Measurements from ENCODE around the gene GDF7.

GDF7 gene

DNA sequence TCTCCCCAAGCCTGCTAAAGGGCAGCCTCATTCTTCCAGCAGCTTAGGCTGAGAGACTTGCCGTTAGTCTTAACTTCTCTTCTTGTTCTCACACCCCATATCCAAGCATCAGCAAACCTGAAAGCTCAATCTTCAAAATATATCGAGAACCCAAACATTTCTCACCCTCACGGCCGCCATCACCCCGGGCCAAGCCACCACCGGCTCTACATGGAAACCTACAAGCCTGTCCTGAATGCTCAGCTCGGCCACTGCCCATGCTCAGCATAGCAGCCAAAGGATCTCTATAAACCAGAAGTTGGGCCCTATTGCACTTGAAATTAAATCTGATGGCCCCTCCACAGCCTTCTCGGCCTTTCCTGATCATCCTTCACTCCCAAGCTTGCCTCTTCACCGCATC lies 18.1 kb upstream of the GDF7 start:
- no peak overlapping the region for H2AFZ ChIP-seq (ENCODE audit: low read depth, low read length)
- H2BK120ac ChIP-seq (ENCODE audit: low read depth, low read length): no peak overlapping the region
- H4K8ac ChIP-seq (ENCODE audit: low read length): no peak overlapping the region
- H3K4me3 ChIP-seq (ENCODE audit: insufficient read depth in 1 of 2, low read depth in 1 of 2, low read length in 2 of 2): no peak overlapping the region
- H3K27me3 ChIP-seq (ENCODE audit: control insufficient read depth in 1 of 2, insufficient read depth in 1 of 2, low read length in 2 of 2): no peaks in the 10 kb centered on the region
- no peak overlapping the region for H3K14ac ChIP-seq (ENCODE audit: low read length in 2 of 2)
- no peak overlapping the region for H2AK5ac ChIP-seq (ENCODE audit: low read length, severe bottlenecking)
- no peak overlapping the region for H2BK5ac ChIP-seq (ENCODE audit: low read depth, low read length, poor library complexity, severe bottlenecking)
- DNase-seq: no peak
- H3K9me3 ChIP-seq (ENCODE audit: control insufficient read depth, low read length): no peaks in the 10 kb centered on the region
- no peak overlapping the region for H3K23ac ChIP-seq (ENCODE audit: low read length in 2 of 2)
- H3K27ac ChIP-seq (ENCODE audit: low read length, poor library complexity, severe bottlenecking): no peak overlapping the region
- peaks cover 31 to 38% of the 10 kb centered on the region in 2 experiments for H3K36me3 ChIP-seq (ENCODE audit: control insufficient read depth in 1 of 2, insufficient read depth in 2 of 2, low read depth in 1 of 2, low read length in 2 of 2)
- no peak overlapping the region for H4K91ac ChIP-seq (ENCODE audit: low read length)
- 97% methylated on average over 9 of the region's 9 CpGs for WGBS
- H3K79me1 ChIP-seq (replicated peaks; ENCODE audit: low read length, poor library complexity, severe bottlenecking): peaks cover 51% of the 10 kb centered on the region
- H3K4ac ChIP-seq (ENCODE audit: low read depth in 1 of 2, low read length in 2 of 2): no peak overlapping the region
- H3K4me1 ChIP-seq (ENCODE audit: control insufficient read depth, insufficient read depth, low read depth, low read length): peaks cover 32% of the 10 kb centered on the region
- H2BK12ac ChIP-seq (ENCODE audit: low read length in 2 of 2): no peak overlapping the region
- peak overlapping the region in 1 of 2 experiments; percentile 18 for H3K18ac ChIP-seq (ENCODE audit: low read depth in 1 of 2, low read length in 2 of 2)
- no peak overlapping the region for H2BK15ac ChIP-seq (ENCODE audit: low read depth, poor library complexity, severe bottlenecking)
- H3K9ac ChIP-seq (ENCODE audit: low read length): no peak overlapping the region
- no peak overlapping the region for H3K4me2 ChIP-seq (ENCODE audit: low read length, poor library complexity, severe bottlenecking)

DNA sequence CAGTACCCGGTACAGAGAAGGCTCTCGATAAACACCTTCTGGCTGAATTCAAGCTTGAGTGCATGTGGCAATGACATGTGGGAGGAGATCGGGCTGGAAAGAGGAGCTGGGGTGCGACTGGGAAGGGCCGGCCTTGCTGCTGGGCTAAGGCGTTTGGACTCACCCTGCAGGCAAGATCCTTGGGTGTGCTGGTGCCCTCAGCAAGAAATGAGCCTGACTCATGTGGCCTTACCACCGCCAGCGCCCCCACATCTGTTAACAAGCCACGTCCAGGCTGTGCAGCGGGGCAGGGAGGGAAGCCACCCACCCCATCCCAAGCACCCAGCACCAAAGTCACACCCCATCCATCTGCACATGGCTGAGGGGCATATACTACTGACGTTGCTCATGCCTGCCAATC lies 17.4 kb upstream of the GDF7 start:
- Histone ChIP-seq H3K4me1 (ENCODE audit: control insufficient read depth, insufficient read depth, low read depth, low read length) (peaks cover 32% of the 10 kb centered on the region), H3K9me3 (ENCODE audit: control insufficient read depth, low read length) (no peaks in the 10 kb centered on the region), H3K27ac (ENCODE audit: low read length, poor library complexity, severe bottlenecking) (no peak overlapping the region), H2BK120ac (ENCODE audit: low read depth, low read length) (no peak overlapping the region), H2BK12ac (ENCODE audit: low read length in 2 of 2) (peak overlapping the region in 1 of 2 experiments; percentile 37), H3K18ac (ENCODE audit: low read depth in 1 of 2, low read length in 2 of 2) (no peak overlapping the region), H2AFZ (ENCODE audit: low read depth, low read length) (no peak overlapping the region), H3K79me1 (replicated peaks; ENCODE audit: low read length, poor library complexity, severe bottlenecking) (peaks cover 50% of the 10 kb centered on the region), H3K27me3 (ENCODE audit: control insufficient read depth in 1 of 2, insufficient read depth in 1 of 2, low read length in 2 of 2) (peaks cover 0 to 5% of the 10 kb centered on the region in 2 experiments), H4K8ac (ENCODE audit: low read length) (peak overlapping the region; percentile 21), H3K9ac (ENCODE audit: low read length) (peak overlapping the region; percentile 99), H3K4me3 (ENCODE audit: insufficient read depth in 1 of 2, low read depth in 1 of 2, low read length in 2 of 2) (peak overlapping the region in 1 of 2 experiments; percentile 98), H3K14ac (ENCODE audit: low read length in 2 of 2) (peak overlapping the region in 1 of 2 experiments; percentile 80), H4K91ac (ENCODE audit: low read length) (no peak overlapping the region), H3K4me2 (ENCODE audit: low read length, poor library complexity, severe bottlenecking) (no peak overlapping the region), H2BK5ac (ENCODE audit: low read depth, low read length, poor library complexity, severe bottlenecking) (no peak overlapping the region), H3K23ac (ENCODE audit: low read length in 2 of 2) (peak overlapping the region in 1 of 2 experiments; percentile 46), H3K36me3 (ENCODE audit: control insufficient read depth in 1 of 2, insufficient read depth in 2 of 2, low read depth in 1 of 2, low read length in 2 of 2) (peaks cover 24 to 36% of the 10 kb centered on the region in 2 experiments), H2BK15ac (ENCODE audit: low read depth, poor library complexity, severe bottlenecking) (no peak overlapping the region), H3K4ac (ENCODE audit: low read depth in 1 of 2, low read length in 2 of 2) (no peak overlapping the region), H2AK5ac (ENCODE audit: low read length, severe bottlenecking) (no peak overlapping the region)
- WGBS: 94% methylated on average over 11 of the region's 11 CpGs
- DNase-seq: no peak

GRCh38 chr2:20649976-20650375 lies 17.0 kb upstream of the GDF7 start:
- H2AFZ ChIP-seq (ENCODE audit: low read depth, low read length): no peak overlapping the region
- H2BK120ac ChIP-seq (ENCODE audit: low read depth, low read length): no peak overlapping the region
- no peak for DNase-seq
- H3K4ac ChIP-seq (ENCODE audit: low read depth in 1 of 2, low read length in 2 of 2): peak overlapping the region in 1 of 2 experiments; percentile 98
- H3K4me2 ChIP-seq (ENCODE audit: low read length, poor library complexity, severe bottlenecking): peak overlapping the region; percentile 87
- H2BK5ac ChIP-seq (ENCODE audit: low read depth, low read length, poor library complexity, severe bottlenecking): no peak overlapping the region
- H3K9me3 ChIP-seq (ENCODE audit: control insufficient read depth, low read length): no peaks in the 10 kb centered on the region
- H3K4me1 ChIP-seq (ENCODE audit: control insufficient read depth, insufficient read depth, low read depth, low read length): peaks cover 32% of the 10 kb centered on the region
- peak overlapping the region; percentile 99 for H3K9ac ChIP-seq (ENCODE audit: low read length)
- H4K8ac ChIP-seq (ENCODE audit: low read length): peak overlapping the region; percentile 21
- 94% methylated on average over 7 of the region's 7 CpGs for WGBS
- H3K14ac ChIP-seq (ENCODE audit: low read length in 2 of 2): peak overlapping the region in 1 of 2 experiments; percentile 80
- peak overlapping the region; percentile 84 to 98 for H3K4me3 ChIP-seq (ENCODE audit: insufficient read depth in 1 of 2, low read depth in 1 of 2, low read length in 2 of 2)
- H4K91ac ChIP-seq (ENCODE audit: low read length): no peak overlapping the region
- H3K27me3 ChIP-seq (ENCODE audit: control insufficient read depth in 1 of 2, insufficient read depth in 1 of 2, low read length in 2 of 2): peaks cover 0 to 9% of the 10 kb centered on the region in 2 experiments
- H3K79me1 ChIP-seq (replicated peaks; ENCODE audit: low read length, poor library complexity, severe bottlenecking): peaks cover 48% of the 10 kb centered on the region
- no peak overlapping the region for H3K27ac ChIP-seq (ENCODE audit: low read length, poor library complexity, severe bottlenecking)
- peak overlapping the region in 1 of 2 experiments; percentile 45 for H2BK12ac ChIP-seq (ENCODE audit: low read length in 2 of 2)
- peak overlapping the region; percentile 12 to 92 for H3K18ac ChIP-seq (ENCODE audit: low read depth in 1 of 2, low read length in 2 of 2)
- peaks cover 20 to 32% of the 10 kb centered on the region in 2 experiments for H3K36me3 ChIP-seq (ENCODE audit: control insufficient read depth in 1 of 2, insufficient read depth in 2 of 2, low read depth in 1 of 2, low read length in 2 of 2)
- no peak overlapping the region for H3K23ac ChIP-seq (ENCODE audit: low read length in 2 of 2)
- no peak overlapping the region for H2BK15ac ChIP-seq (ENCODE audit: low read depth, poor library complexity, severe bottlenecking)
- no peak overlapping the region for H2AK5ac ChIP-seq (ENCODE audit: low read length, severe bottlenecking)

DNA sequence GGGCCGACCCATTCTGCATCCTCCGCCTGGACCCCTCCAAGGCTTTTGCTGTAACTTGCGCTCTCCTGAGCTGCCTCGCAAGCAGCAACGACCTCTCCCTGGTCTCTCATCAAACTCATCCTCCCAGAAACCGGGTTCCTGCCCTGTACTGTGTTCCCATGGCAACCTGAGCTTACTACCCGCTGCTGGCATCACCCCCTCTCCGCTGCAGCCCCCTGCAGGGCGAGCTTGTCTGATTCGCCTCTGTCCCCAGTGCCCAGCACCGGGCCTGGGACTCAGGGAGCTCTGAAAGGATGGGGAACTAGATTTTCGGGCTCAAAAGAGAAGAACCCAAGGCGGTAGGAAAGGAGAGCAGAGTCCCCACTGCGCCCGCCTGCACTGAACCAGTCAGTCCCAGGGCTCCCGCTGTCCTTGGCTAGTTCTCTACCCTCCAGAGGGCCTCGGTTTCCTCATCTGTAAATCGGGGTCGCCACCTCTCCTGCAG lies 16.5 kb upstream of the GDF7 start:
- Histone ChIP-seq H3K79me1 (replicated peaks; ENCODE audit: low read length, poor library complexity, severe bottlenecking) (peaks cover 44% of the 10 kb centered on the region), H2BK12ac (ENCODE audit: low read length in 2 of 2) (peak overlapping the region in 1 of 2 experiments; percentile 45), H3K4me2 (ENCODE audit: low read length, poor library complexity, severe bottlenecking) (peak overlapping the region; percentile 87), H3K9me3 (ENCODE audit: control insufficient read depth, low read length) (no peaks in the 10 kb centered on the region), H2BK5ac (ENCODE audit: low read depth, low read length, poor library complexity, severe bottlenecking) (no peak overlapping the region), H2AFZ (ENCODE audit: low read depth, low read length) (peak overlapping the region; percentile 72), H3K36me3 (ENCODE audit: control insufficient read depth in 1 of 2, insufficient read depth in 2 of 2, low read depth in 1 of 2, low read length in 2 of 2) (peaks cover 15 to 27% of the 10 kb centered on the region in 2 experiments), H3K9ac (ENCODE audit: low read length) (peak overlapping the region; percentile 99), H2BK120ac (ENCODE audit: low read depth, low read length) (no peak overlapping the region), H2AK5ac (ENCODE audit: low read length, severe bottlenecking) (no peak overlapping the region), H3K27me3 (ENCODE audit: control insufficient read depth in 1 of 2, insufficient read depth in 1 of 2, low read length in 2 of 2) (peaks cover 0 to 13% of the 10 kb centered on the region in 2 experiments), H3K27ac (ENCODE audit: low read length, poor library complexity, severe bottlenecking) (no peak overlapping the region), H3K4ac (ENCODE audit: low read depth in 1 of 2, low read length in 2 of 2) (peak overlapping the region in 1 of 2 experiments; percentile 98), H3K18ac (ENCODE audit: low read depth in 1 of 2, low read length in 2 of 2) (peak overlapping the region; percentile 86 to 92), H3K14ac (ENCODE audit: low read length in 2 of 2) (peak overlapping the region in 1 of 2 experiments; percentile 87), H2BK15ac (ENCODE audit: low read depth, poor library complexity, severe bottlenecking) (peak overlapping the region; percentile 85), H3K4me3 (ENCODE audit: insufficient read depth in 1 of 2, low read depth in 1 of 2, low read length in 2 of 2) (peak overlapping the region; percentile 84 to 98), H3K23ac (ENCODE audit: low read length in 2 of 2) (peak overlapping the region in 1 of 2 experiments; percentile 91), H3K4me1 (ENCODE audit: control insufficient read depth, insufficient read depth, low read depth, low read length) (peaks cover 32% of the 10 kb centered on the region), H4K8ac (ENCODE audit: low read length) (peak overlapping the region; percentile 92), H4K91ac (ENCODE audit: low read length) (peak overlapping the region; percentile 83)
- WGBS: 13% methylated on average over 19 of the region's 19 CpGs
- peak; percentile 63 for DNase-seq

All from mesenchymal stem cell (in vitro differentiated cells and primary cell).